KMS-11 (cell line): ENCODE data around the gene CEBPA.

ENCODE experiments used
- H2AFZ ChIP-seq: fragments of 200-600 bp; sonication (generic); 2 replicates; pipeline ENCODE4 v1.6.1; 2016; ENCODE audit warnings: antibody characterized with exemption, mixed run types, low read depth
- H3K27ac ChIP-seq: fragments of 200-600 bp; sonication (generic); 2 replicates; pipeline ENCODE4 v1.6.1; 2016; ENCODE audit warnings: mild to moderate bottlenecking, mixed run types
- H3K27me3 ChIP-seq: fragments of 200-600 bp; sonication (generic); 2 replicates; pipeline ENCODE4 v1.6.1; 2017; ENCODE audit warnings: mild to moderate bottlenecking, low read depth, mixed run types, moderate library complexity; ENCODE audit not compliant: insufficient read depth
- H3K36me3 ChIP-seq: fragments of 200-600 bp; sonication (generic); 2 replicates; pipeline ENCODE4 v1.6.1; 2017; ENCODE audit warnings: mild to moderate bottlenecking, mixed run types; ENCODE audit not compliant: insufficient read depth
- H3K4me1 ChIP-seq: fragments of 200-600 bp; sonication (generic); 2 replicates; pipeline ENCODE4 v1.6.1; 2016; ENCODE audit warnings: mild to moderate bottlenecking, low read depth, mixed run types; ENCODE audit not compliant: poor library complexity, severe bottlenecking
- H3K4me2 ChIP-seq: fragments of 200-600 bp; sonication (generic); 2 replicates; pipeline ENCODE4 v1.7.0; 2016; ENCODE audit warnings: mild to moderate bottlenecking, mixed run types
- H3K4me3 ChIP-seq: fragments of 200-600 bp; sonication (generic); IDR thresholded peaks from 2 replicates; pipeline ENCODE4 v1.6.1; 2017; ENCODE audit warnings: low read depth, low read length, mixed read lengths; ENCODE audit not compliant: insufficient read depth
- H3K79me2 ChIP-seq: fragments of 200-600 bp; sonication (generic); 2 replicates; pipeline ENCODE4 v1.6.1; 2016; ENCODE audit warnings: low read depth, mixed run types; ENCODE audit not compliant: insufficient read depth
- H3K9ac ChIP-seq: fragments of 200-600 bp; sonication (generic); 2 replicates; pipeline ENCODE4 v1.6.1; 2016; ENCODE audit warnings: mild to moderate bottlenecking, mixed run types
- H4K20me1 ChIP-seq: fragments of 200-600 bp; sonication (generic); 2 replicates; pipeline ENCODE4 v1.6.1; 2016; ENCODE audit warnings: mild to moderate bottlenecking, mixed run types; ENCODE audit not compliant: insufficient read depth
- TF ChIP-seq, protein P1 (sequence below): fragments of 200-600 bp; sonication (generic); conservative IDR thresholded peaks from 2 replicates; pipeline ENCODE4 v1.6.1; 2017; ENCODE audit warnings: low read depth, mild to moderate bottlenecking, antibody characterized with exemption, low read length, moderate library complexity, mixed read lengths

Gene CEBPA

DNA sequence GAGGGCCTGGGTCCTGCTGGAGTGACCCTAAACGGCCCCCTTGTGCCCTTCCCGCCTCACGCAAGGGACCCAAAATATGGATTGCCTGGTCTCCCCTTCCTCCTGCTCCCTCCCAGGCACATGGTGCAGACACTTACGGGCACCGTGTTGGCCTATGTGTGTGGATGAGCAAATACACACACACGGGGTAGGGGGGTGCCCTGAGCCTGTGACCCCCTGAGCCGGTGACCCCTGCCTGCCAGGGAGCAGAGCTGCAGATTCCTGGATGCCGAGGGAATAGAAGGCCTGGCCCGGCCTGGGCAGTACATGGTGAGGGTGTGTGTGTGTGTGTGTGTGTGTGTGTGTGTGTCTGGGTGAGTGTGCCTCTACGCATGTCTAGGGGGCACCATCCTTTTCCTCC is 33.3 kb downstream of the CEBPA start:
- H3K4me3 ChIP-seq = no peak overlapping the region
- no peaks in the 10 kb centered on the region for H3K27me3 ChIP-seq
- H3K4me2 ChIP-seq = no peak overlapping the region

GRCh38 chr19:33268162-33268991 is 34.0 kb downstream of the CEBPA start:
- no peak overlapping the region for H3K4me2 ChIP-seq
- H3K4me1 ChIP-seq = no peaks in the 10 kb centered on the region
- H3K27me3 ChIP-seq = no peaks in the 10 kb centered on the region
- H3K79me2 ChIP-seq = no peaks in the 10 kb centered on the region
- no peak overlapping the region for H3K27ac ChIP-seq
- TF ChIP-seq, protein P1, sequence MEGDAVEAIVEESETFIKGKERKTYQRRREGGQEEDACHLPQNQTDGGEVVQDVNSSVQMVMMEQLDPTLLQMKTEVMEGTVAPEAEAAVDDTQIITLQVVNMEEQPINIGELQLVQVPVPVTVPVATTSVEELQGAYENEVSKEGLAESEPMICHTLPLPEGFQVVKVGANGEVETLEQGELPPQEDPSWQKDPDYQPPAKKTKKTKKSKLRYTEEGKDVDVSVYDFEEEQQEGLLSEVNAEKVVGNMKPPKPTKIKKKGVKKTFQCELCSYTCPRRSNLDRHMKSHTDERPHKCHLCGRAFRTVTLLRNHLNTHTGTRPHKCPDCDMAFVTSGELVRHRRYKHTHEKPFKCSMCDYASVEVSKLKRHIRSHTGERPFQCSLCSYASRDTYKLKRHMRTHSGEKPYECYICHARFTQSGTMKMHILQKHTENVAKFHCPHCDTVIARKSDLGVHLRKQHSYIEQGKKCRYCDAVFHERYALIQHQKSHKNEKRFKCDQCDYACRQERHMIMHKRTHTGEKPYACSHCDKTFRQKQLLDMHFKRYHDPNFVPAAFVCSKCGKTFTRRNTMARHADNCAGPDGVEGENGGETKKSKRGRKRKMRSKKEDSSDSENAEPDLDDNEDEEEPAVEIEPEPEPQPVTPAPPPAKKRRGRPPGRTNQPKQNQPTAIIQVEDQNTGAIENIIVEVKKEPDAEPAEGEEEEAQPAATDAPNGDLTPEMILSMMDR = no peak
- H3K4me3 ChIP-seq = no peak overlapping the region
- H4K20me1 ChIP-seq = no peaks in the 10 kb centered on the region
- no peak overlapping the region for H3K9ac ChIP-seq
- no peak overlapping the region for H2AFZ ChIP-seq
- no peaks in the 10 kb centered on the region for H3K36me3 ChIP-seq

More for the DNA sequence above, 33.3 kb downstream of the CEBPA start:
- Histone ChIP-seq H2AFZ (no peak overlapping the region), H3K9ac (no peak overlapping the region), H3K79me2 (no peaks in the 10 kb centered on the region), H3K4me1 (no peaks in the 10 kb centered on the region), H4K20me1 (no peaks in the 10 kb centered on the region), H3K27ac (no peak overlapping the region), H3K36me3 (no peaks in the 10 kb centered on the region)
- TF ChIP-seq, protein P1 = no peak

GRCh38 chr19:33267706-33268105 is 34.6 kb downstream of the CEBPA start:
- no peaks in the 10 kb centered on the region for H3K4me1 ChIP-seq
- no peaks in the 10 kb centered on the region for H3K36me3 ChIP-seq
- TF ChIP-seq, protein P1 = no peak
- no peak overlapping the region for H3K9ac ChIP-seq
- no peak overlapping the region for H2AFZ ChIP-seq
- H3K4me2 ChIP-seq = no peak overlapping the region
- no peaks in the 10 kb centered on the region for H3K79me2 ChIP-seq
- H3K27ac ChIP-seq = no peak overlapping the region
- H3K4me3 ChIP-seq = no peak overlapping the region
- H4K20me1 ChIP-seq = no peaks in the 10 kb centered on the region
- H3K27me3 ChIP-seq = no peaks in the 10 kb centered on the region

- Histone ChIP-seq H4K20me1 (no peaks in the 10 kb centered on the region), H3K4me2 (no peak overlapping the region), H3K4me1 (no peaks in the 10 kb centered on the region), H3K36me3 (no peaks in the 10 kb centered on the region), H3K4me3 (no peak overlapping the region), H3K27ac (no peak overlapping the region), H3K27me3 (no peaks in the 10 kb centered on the region), H3K79me2 (no peaks in the 10 kb centered on the region), H3K9ac (no peak overlapping the region), H2AFZ (no peak overlapping the region)
- TF ChIP-seq, protein P1 = no peak
Observed at GRCh38 chr19:33266974-33267484, 35.3 kb downstream of the CEBPA start.
